Measurements from ENCODE around the gene SPNS1.
"Not testable (repeated sequence)": the region's sequence is repeated elsewhere in the genome, so short reads cannot be mapped to it uniquely, and the experiment has no call there.

The SPNS1 gene

DNA sequence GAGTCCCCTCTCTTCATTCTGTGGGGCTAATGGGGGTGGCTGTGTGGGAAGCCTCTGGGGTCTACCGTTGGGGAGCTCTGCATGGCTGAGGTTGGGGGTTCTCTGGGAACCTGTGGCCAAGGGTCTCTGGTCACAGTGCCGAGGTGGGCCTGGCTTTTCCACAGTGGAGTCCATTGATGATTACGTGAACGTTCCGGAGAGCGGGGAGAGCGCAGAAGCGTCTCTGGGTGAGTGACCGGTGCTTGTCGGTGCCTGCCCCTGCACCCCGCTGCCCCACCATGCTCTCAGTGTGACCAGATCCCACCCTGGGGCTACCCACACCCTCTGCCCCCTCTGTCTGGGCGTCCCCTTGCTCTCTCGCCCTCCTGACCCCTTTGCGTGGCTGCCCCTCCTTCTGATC lies 14.8 kb downstream of the SPNS1 start:
- TF ChIP-seq, protein P1, sequence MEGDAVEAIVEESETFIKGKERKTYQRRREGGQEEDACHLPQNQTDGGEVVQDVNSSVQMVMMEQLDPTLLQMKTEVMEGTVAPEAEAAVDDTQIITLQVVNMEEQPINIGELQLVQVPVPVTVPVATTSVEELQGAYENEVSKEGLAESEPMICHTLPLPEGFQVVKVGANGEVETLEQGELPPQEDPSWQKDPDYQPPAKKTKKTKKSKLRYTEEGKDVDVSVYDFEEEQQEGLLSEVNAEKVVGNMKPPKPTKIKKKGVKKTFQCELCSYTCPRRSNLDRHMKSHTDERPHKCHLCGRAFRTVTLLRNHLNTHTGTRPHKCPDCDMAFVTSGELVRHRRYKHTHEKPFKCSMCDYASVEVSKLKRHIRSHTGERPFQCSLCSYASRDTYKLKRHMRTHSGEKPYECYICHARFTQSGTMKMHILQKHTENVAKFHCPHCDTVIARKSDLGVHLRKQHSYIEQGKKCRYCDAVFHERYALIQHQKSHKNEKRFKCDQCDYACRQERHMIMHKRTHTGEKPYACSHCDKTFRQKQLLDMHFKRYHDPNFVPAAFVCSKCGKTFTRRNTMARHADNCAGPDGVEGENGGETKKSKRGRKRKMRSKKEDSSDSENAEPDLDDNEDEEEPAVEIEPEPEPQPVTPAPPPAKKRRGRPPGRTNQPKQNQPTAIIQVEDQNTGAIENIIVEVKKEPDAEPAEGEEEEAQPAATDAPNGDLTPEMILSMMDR (conservative IDR thresholded peaks at IDR 0.05; ENCODE audit: control insufficient read depth, insufficient read depth, low read depth, low read length), result no peak
- DNase-seq (ENCODE audit: low read depth), result no peak
- H3K4me3 ChIP-seq (ENCODE audit: control insufficient read depth, low read depth, low read length), result no peak overlapping the region

DNA sequence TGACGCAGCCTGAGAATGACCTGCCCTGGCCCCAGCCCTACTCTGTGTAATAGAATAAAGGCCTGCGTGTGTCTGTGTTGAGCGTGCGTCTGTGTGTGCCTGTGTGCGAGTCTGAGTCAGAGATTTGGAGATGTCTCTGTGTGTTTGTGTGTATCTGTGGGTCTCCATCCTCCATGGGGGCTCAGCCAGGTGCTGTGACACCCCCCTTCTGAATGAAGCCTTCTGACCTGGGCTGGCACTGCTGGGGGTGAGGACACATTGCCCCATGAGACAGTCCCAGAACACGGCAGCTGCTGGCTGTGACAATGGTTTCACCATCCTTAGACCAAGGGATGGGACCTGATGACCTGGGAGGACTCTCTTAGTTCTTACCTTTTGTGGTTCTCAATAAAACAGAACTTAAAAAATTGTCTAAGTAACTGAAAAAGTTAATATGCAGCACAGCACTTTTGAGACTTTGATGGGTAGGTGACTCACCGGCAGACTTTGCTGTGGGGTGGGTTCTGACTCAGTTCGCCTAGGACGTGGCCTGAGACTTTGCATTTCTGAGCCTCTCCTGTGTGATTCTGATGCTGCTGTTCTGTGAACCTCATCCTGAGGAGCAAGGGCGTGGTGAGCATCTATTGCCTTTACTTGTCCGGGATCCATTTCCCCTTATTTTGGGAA lies 15.9 kb downstream of the SPNS1 start:
- DNase-seq (ENCODE audit: low read depth), result no peak
- no peak overlapping the region for H3K4me3 ChIP-seq (ENCODE audit: control insufficient read depth, low read depth, low read length)
- TF ChIP-seq, protein P1 (conservative IDR thresholded peaks at IDR 0.05; ENCODE audit: control insufficient read depth, insufficient read depth, low read depth, low read length), result no peak

DNA sequence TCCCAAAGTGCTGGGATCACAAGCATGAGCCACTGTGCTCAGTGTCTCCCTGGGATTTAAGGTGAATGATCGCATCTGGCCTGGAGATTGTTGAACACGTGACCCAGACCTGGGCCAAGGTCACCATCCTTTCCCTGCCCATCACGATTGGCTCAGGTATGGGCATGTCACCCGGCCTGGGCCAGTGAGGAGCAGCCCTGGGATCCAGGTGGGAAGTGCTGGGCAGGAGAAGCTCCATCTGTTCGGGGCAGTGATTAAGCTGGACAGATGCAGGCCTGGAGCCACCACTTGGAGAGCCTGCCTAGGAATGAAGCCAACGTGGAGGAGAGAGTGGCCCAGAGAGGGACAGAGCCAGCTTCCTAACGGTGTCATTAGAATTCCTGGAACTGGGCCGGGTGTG lies 17.1 kb downstream of the SPNS1 start:
- TF ChIP-seq, protein P1 (conservative IDR thresholded peaks at IDR 0.05; ENCODE audit: control insufficient read depth, insufficient read depth, low read depth, low read length), result no peak
- no peak for DNase-seq (ENCODE audit: low read depth)
- H3K4me3 ChIP-seq (ENCODE audit: control insufficient read depth, low read depth, low read length), result no peak overlapping the region

DNA sequence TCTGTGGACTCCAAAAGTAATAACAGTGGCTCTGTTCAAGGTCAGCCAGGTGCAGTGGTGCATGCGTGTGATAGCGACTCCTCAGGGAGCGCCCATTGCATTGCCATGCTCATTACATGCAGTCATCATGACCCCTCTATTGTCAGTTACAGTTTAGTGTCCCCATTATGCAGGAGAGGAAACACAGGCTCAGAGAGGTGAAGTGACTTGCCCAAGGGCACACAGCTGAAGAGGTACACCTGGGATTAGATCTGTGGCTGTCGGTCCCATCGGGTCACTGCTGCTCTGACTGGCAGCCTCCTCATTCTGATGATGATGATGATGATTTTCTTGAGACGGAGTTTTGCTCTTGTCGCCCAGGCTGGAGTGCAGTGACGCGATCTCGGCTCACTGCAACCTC lies 17.9 kb downstream of the SPNS1 start:
- TF ChIP-seq, protein P1 (conservative IDR thresholded peaks at IDR 0.05; ENCODE audit: control insufficient read depth, insufficient read depth, low read depth, low read length), result no peak
- no peak overlapping the region for H3K4me3 ChIP-seq (ENCODE audit: control insufficient read depth, low read depth, low read length)
- no peak for DNase-seq (ENCODE audit: low read depth)

DNA sequence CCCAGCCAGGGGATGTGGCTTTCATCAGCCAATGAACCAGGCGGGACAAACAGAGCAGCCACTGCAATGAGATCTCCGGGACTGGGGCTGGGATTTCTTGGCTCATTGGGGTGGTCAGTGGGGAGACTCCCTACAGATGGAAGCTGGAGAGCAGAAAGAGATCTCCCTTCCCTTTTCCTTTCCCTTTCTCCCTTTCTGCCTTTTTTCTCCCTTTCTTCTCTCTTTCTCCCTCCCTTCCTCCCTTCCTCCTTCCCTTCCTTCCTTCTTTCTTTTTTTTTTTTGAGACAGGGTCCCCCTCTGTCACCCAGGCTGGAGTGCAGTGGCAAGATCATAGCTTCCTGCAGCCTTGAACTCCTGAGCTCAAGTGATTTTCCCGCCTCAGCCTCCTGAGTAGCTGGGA lies 24.3 kb downstream of the SPNS1 start:
- no peak for DNase-seq (ENCODE audit: low read depth)
- TF ChIP-seq, protein P1 (conservative IDR thresholded peaks at IDR 0.05; ENCODE audit: control insufficient read depth, insufficient read depth, low read depth, low read length), result no peak

DNA sequence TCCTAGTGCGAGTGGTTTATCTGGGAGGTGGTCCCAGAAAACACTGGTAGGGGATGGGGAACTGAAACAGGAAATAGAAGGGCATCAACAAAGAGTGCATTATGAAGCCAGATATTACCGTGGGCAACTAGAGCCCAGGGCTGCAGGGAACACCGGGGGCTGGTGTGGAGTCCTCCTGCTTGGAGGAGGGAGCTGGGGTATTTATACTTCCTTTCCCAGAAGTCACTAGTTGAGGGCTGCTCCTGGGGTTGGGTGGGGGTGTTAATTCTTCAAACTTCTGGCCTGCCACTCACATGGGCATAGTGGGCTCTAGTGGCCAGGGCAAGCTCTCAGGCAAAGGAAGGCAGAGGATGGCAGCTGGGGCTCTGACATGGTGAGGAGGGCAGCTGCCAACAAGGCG lies 25.0 kb downstream of the SPNS1 start:
- TF ChIP-seq, protein P1 (conservative IDR thresholded peaks at IDR 0.05; ENCODE audit: control insufficient read depth, insufficient read depth, low read depth, low read length), result no peak
- no peak for DNase-seq (ENCODE audit: low read depth)
- no peak overlapping the region for H3K4me3 ChIP-seq (ENCODE audit: control insufficient read depth, low read depth, low read length)

More for the DNA sequence above, 24.3 kb downstream of the SPNS1 start:
- no peak overlapping the region for H3K4me3 ChIP-seq (ENCODE audit: control insufficient read depth, low read depth, low read length)

DNA sequence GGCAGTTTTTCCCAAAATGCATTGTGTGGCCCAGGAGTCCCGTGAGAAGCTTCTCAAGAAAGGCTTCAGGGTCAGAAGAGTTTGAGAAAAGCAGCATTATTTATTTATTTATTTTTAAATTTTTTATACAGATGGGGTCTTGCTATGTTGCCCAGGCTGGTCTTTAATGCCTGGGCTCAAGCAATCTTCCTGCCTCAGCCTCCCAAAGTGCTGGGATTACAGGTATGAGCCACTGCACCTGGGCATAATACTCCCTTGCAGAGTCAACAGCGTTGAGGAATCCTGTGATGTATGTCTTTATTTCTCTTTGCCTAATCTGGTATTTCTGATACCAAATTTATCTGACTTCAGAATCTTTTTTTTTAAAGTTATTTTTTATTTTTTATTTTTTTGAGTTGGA lies 25.4 kb downstream of the SPNS1 start:
- TF ChIP-seq, protein P1 (conservative IDR thresholded peaks at IDR 0.05; ENCODE audit: control insufficient read depth, insufficient read depth, low read depth, low read length), result no peak
- no peak for DNase-seq (ENCODE audit: low read depth)
- H3K4me3 ChIP-seq (ENCODE audit: control insufficient read depth, low read depth, low read length), result no peak overlapping the region

DNA sequence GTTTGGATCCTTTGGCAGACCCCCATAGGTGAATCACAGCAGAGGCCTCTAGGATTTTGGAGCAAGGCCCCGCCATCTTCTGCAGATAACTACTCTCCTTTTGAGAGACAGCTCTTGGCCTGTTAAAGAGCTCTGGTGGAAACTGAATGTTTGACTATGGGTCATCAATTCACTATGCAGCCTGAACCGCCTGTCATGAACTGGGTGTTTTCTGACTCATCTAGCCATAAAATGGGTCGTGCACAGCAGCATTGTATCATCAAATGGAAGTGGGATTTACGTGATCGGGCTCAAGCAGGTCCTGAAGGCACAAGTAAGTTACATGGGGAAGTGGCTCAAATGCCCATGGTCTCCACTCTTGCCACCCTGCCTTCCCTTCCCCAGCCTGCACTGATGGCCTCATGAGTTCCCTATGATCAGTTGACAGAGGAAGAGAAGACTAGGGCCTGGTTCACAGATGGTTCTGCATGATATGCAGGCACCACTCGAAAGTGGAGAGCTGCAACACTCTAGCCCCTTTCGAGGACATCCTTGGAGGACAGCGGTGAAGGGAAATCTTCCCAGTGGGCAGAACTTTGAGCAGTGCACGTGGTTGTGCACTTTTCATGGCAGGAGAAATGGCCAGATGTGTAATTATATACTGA lies 30.0 kb downstream of the SPNS1 start:
- peak; percentile 60 for DNase-seq (ENCODE audit: low read depth)
- not testable (repeated sequence) for H3K4me3 ChIP-seq (ENCODE audit: control insufficient read depth, low read depth, low read length)

All from fibroblast of mammary gland (primary cell).